ENCODE data around the gene TRUB1.

Gene TRUB1

GRCh38 chr10:114982989-114983388, 45.0 kb downstream of the TRUB1 start:
- no peak for DNase-seq

GRCh38 chr10:114987995-114988394, 50.0 kb downstream of the TRUB1 start:
- DNase-seq = no peak

- no peak for DNase-seq
These were observed 52.6 kb downstream of the TRUB1 start for GRCh38 chr10:114990586-114990985.

- no peak for DNase-seq
These were observed 53.0 kb downstream of the TRUB1 start for GRCh38 chr10:114990991-114991390.

GRCh38 chr10:114992189-114992775, 54.3 kb downstream of the TRUB1 start:
- DNase-seq = no peak

- DNase-seq = no peak
These were observed 57.7 kb downstream of the TRUB1 start for GRCh38 chr10:114995468-114996247.

- no peak for DNase-seq
These were observed 58.5 kb downstream of the TRUB1 start for GRCh38 chr10:114996542-114996941.

GRCh38 chr10:114998993-114999392, 61.0 kb downstream of the TRUB1 start:
- no peak for DNase-seq

GRCh38 chr10:115001506-115002381, 63.7 kb downstream of the TRUB1 start:
- DNase-seq = no peak

GRCh38 chr10:115003396-115003795, 65.4 kb downstream of the TRUB1 start:
- no peak for DNase-seq

- no peak for DNase-seq
These were observed 66.4 kb downstream of the TRUB1 start for GRCh38 chr10:115004236-115004862.

- DNase-seq = no peak
These were observed 67.8 kb downstream of the TRUB1 start for GRCh38 chr10:115005771-115006170.

GRCh38 chr10:115018185-115018931, 80.4 kb downstream of the TRUB1 start:
- DNase-seq = no peak

- no peak for DNase-seq
These were observed 82.5 kb downstream of the TRUB1 start for GRCh38 chr10:115020449-115020848.

- no peak for DNase-seq
These were observed 84.7 kb downstream of the TRUB1 start for GRCh38 chr10:115022733-115023132.

- no peak for DNase-seq
These were observed 85.7 kb downstream of the TRUB1 start for GRCh38 chr10:115023715-115024114.

GRCh38 chr10:115024371-115024770, 86.4 kb downstream of the TRUB1 start:
- no peak for DNase-seq

GRCh38 chr10:115026056-115026745, 88.2 kb downstream of the TRUB1 start:
- DNase-seq = no peak

GRCh38 chr10:115026746-115027140, 88.7 kb downstream of the TRUB1 start:
- no peak for DNase-seq
